HepG2 (cell line): ENCODE data around the gene TBC1D16. TPM values are rescaled to one million over a fixed set of nuclear protein-coding genes. Genes with fewer than 3 reads are reported as not detected.

Source experiments
- ARNT2 ChIP-seq: sonication (generic); formaldehyde crosslinking; IDR thresholded peaks from 2 replicates; pipeline ENCODE4 v1.8.0; 2022; ENCODE audit warnings: mild to moderate bottlenecking, low read depth, missing genetic modification reagents, moderate library complexity
- FIP1L1 ChIP-seq: fragments of 200-400 bp; formaldehyde crosslinking; IDR thresholded peaks from 2 replicates; pipeline ENCODE4 v1.6.1; 2018; ENCODE audit warnings: low read depth, mild to moderate bottlenecking, low read length, moderate library complexity, borderline replicate concordance; ENCODE audit not compliant: insufficient read depth
- HNRNPUL1 ChIP-seq: fragments of 200-400 bp; formaldehyde crosslinking; IDR thresholded peaks from 2 replicates; pipeline ENCODE4 v1.6.1; 2017; ENCODE audit warnings: low read depth, mild to moderate bottlenecking, low read length, moderate library complexity
- NFRKB ChIP-seq: fragments of 450-650 bp; IDR thresholded peaks from 2 replicates; pipeline ENCODE4 v1.6.1; 2017
- NONO ChIP-seq, 2 experiments: fragments of 450-650 bp in 1 of 2; sonication (generic) in 1 of 2; formaldehyde crosslinking in 1 of 2; IDR thresholded peaks in 1 of 2; conservative IDR thresholded peaks in 1 of 2; 2 replicates each; pipeline versions ENCODE4 v1.6.1 to v1.8.0; 2017 to 2022; ENCODE audit warnings: mild to moderate bottlenecking in 1 of 2, missing genetic modification reagents in 1 of 2, moderate library complexity in 1 of 2
- NR1H2 ChIP-seq: sonication (generic); formaldehyde crosslinking; IDR thresholded peaks from 2 replicates; pipeline ENCODE4 v1.8.1; 2022; ENCODE audit warnings: low read depth, missing genetic modification reagents, borderline replicate concordance
- PHF8 ChIP-seq: sonication (generic); formaldehyde crosslinking; IDR thresholded peaks from 2 replicates; pipeline ENCODE4 v1.5.0; 2020; ENCODE audit warnings: missing genetic modification reagents
- RXRA ChIP-seq: sonication (generic); formaldehyde crosslinking; IDR thresholded peaks from 2 replicates; pipeline ENCODE4 v1.5.1; 2020; ENCODE audit warnings: missing genetic modification reagents
- SMYD3 ChIP-seq: sonication (generic); formaldehyde crosslinking; IDR thresholded peaks from 2 replicates; pipeline ENCODE4 v1.8.1; 2023; ENCODE audit warnings: mild to moderate bottlenecking, missing genetic modification reagents
- ZNF577 ChIP-seq: sonication (generic); formaldehyde crosslinking; IDR thresholded peaks from 2 replicates; pipeline ENCODE4 v1.4.0; 2020; ENCODE audit warnings: mild to moderate bottlenecking, low read depth, missing genetic modification reagents, borderline replicate concordance
- ZNF616 ChIP-seq: sonication (generic); formaldehyde crosslinking; IDR thresholded peaks from 2 replicates; pipeline ENCODE4 v1.5.0; 2020; ENCODE audit warnings: low read depth, mild to moderate bottlenecking, missing genetic modification reagents
- ZNF780A ChIP-seq: sonication (generic); formaldehyde crosslinking; IDR thresholded peaks from 2 replicates; pipeline ENCODE4 v1.8.0; 2022; ENCODE audit warnings: mild to moderate bottlenecking, missing genetic modification reagents, moderate library complexity
- polyA plus RNA-seq, 8 experiments: library from polyadenylated mRNA; depleted of rRNA in 3 of 8; stranded (reverse) in 7 of 8; unstranded in 1 of 8; fragments of >200 nt; fragmentation: Illumina TruSeq in 4 of 8; extraction: Trizol in 4 of 8; gene quantifications; 2 replicates each; pipeline versions ENCODE4 v1.2.1 to v1.2.3, GENCODE V29; 2011 to 2016; ENCODE audit warnings: low read depth in 4 of 8, missing spikeins in 1 of 8, mixed read lengths in 1 of 8; ENCODE audit not compliant: insufficient read depth in 1 of 8
- total RNA-seq, 5 experiments: library from RNA; depleted of rRNA; stranded (reverse); fragments of >200 nt; fragmentation: Illumina TruSeq; extraction: Trizol; gene quantifications; 2 replicates each; pipeline ENCODE4 v1.2.3, GENCODE V29; 2016; ENCODE audit warnings: low read depth in 1 of 5
- TF ChIP-seq, protein P1 (sequence below): sonication (generic); formaldehyde crosslinking; IDR thresholded peaks from 2 replicates; pipeline ENCODE4 v1.4.0; 2020; ENCODE audit warnings: mild to moderate bottlenecking, missing genetic modification reagents
- TF ChIP-seq, protein P2 (sequence below): sonication (generic); formaldehyde crosslinking; conservative IDR thresholded peaks from 2 replicates; pipeline ENCODE4 v1.4.0; 2020; ENCODE audit warnings: missing genetic modification reagents
- TF ChIP-seq, protein P3 (sequence below): sonication (generic); formaldehyde crosslinking; IDR thresholded peaks from 2 replicates; pipeline ENCODE4 v1.8.0; 2022; ENCODE audit warnings: missing genetic modification reagents, mild to moderate bottlenecking, moderate library complexity, borderline replicate concordance

TBC1D16 gene
- total and polyA plus RNA-seq, 2 of the 13 experiments (the other 11 are each of a cell fraction or from before 2014, with no cell fraction given), result 14.9 to 24.9 TPM

DNA sequence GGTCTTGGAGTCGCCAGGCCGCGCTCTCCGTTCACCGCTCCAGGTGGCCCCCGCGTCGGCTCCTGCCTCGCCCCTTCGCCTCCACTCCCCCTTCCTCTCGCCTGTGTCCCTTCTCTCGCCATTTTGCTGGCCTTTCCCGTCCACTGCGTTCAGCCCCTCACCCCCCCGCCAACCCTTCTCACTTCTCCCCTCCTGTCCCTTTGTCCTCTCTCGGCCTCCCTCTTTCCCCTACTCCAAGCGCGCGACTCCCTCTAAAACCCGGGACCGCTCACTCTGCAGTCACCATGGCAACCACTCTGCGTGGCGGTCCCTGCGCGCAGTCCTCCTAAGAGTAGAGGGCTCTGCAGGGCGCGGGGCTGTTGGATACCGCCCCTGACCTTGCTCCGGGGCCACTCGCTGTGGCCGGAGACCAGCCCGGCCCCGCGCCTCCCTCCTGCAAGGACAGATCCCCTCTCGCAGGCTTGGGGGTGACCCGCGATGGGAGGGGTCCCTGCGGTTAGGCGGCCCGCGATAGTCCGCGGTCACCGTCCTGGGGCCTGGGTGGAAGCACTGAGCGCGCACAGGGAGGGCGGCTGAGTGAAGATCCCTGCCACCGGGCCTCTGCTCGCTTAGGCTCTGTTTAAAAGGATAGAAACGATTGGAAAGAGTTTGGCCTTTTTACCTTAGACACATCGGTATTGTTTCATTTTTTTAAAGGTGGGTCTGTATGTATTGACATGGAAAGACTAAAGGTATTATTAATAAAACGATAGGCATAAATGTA is 1.2 kb upstream of the TBC1D16 start (continued):
- TF ChIP-seq, protein P1, sequence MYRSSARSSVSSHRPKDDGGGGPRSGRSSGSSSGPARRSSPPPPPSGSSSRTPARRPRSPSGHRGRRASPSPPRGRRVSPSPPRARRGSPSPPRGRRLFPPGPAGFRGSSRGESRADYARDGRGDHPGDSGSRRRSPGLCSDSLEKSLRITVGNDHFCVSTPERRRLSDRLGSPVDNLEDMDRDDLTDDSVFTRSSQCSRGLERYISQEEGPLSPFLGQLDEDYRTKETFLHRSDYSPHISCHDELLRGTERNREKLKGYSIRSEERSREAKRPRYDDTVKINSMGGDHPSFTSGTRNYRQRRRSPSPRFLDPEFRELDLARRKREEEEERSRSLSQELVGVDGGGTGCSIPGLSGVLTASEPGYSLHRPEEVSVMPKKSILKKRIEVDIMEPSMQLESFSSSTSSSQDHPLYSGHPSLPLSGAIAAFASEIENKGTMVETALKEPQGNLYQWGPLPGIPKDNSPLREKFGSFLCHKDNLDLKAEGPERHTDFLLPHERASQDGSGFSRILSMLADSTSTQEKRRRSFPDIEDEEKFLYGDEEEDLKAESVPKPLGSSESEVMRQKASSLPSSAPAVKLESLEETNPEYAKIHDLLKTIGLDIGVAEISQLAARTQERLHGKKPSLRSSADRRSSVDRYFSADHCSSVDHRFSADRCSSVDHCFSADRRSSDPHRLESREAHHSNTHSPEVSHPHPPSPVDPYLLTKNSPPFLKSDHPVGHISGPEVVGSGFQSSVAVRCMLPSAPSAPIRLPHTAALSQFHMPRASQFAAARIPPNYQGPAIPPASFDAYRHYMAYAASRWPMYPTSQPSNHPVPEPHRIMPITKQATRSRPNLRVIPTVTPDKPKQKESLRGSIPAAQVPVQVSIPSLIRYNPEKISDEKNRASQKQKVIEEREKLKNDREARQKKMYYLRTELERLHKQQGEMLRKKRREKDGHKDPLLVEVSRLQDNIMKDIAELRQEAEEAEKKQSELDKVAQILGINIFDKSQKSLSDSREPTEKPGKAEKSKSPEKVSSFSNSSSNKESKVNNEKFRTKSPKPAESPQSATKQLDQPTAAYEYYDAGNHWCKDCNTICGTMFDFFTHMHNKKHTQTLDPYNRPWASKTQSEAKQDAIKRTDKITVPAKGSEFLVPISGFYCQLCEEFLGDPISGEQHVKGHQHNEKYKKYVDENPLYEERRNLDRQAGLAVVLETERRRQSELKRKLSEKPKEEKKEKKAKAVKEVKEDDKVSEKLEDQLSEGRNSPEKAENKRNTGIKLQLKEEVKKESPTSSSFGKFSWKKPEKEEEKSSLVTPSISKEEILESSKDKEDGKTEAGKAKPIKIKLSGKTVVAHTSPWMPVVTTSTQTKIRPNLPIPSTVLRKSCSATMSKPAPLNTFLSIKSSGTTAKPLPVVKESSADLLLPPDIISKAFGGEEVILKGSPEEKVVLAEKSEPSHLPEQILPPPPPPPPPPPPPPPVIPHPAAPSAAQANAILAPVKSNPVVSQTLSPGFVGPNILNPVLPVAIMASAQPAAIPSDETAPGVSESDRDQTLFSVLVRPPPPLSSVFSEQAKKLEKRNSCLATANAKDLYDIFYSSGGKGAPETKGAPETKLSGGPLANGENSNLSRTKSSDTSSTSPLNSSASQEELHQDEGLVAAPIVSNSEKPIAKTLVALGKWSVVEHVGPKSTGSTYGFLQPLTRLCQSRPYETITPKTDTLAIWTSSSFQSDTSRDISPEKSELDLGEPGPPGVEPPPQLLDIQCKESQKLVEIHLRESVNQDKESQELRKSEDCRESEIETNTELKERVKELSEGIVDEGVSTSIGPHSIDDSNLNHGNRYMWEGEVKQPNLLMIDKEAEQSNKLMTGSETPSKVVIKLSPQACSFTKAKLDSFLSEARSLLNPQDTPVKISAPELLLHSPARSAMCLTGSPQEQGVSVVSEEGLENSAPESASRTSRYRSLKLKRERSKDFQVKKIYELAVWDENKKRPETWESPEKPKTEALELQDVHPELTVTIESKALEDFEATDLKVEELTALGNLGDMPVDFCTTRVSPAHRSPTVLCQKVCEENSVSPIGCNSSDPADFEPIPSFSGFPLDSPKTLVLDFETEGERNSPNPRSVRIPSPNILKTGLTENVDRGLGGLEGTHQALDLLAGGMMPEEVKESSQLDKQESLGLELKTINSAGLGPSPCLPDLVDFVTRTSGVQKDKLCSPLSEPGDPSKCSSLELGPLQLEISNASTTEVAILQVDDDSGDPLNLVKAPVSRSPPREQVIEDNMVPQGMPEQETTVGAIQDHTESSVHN (CRISPR knock-in tag), result no peak
- TF ChIP-seq RXRA (peak; percentile 41), ZNF780A (CRISPR knock-in tag) (no peak), FIP1L1 (no peak), ARNT2 (CRISPR knock-in tag) (0 out of 2 replicates have a peak, but pooled peaks have one; percentile 66), ZNF577 (no peak), PHF8 (CRISPR knock-in tag) (peak; percentile 49; the same call in 1 of the 2 replicates), NFRKB (no peak), ZNF616 (0 out of 2 replicates have a peak, but pooled peaks have one; percentile 2), SMYD3 (no peak), NONO (IDR thresholded peaks at IDR 0.05) (no peak), NONO (CRISPR knock-in tag; conservative IDR thresholded peaks at IDR 0.05) (0 out of 2 replicates have a peak, but pooled peaks have one; percentile 32), NR1H2 (CRISPR knock-in tag) (0 out of 2 replicates have a peak, but pooled peaks have one; percentile 3), HNRNPUL1 (no peak)
- TF ChIP-seq, protein P2, sequence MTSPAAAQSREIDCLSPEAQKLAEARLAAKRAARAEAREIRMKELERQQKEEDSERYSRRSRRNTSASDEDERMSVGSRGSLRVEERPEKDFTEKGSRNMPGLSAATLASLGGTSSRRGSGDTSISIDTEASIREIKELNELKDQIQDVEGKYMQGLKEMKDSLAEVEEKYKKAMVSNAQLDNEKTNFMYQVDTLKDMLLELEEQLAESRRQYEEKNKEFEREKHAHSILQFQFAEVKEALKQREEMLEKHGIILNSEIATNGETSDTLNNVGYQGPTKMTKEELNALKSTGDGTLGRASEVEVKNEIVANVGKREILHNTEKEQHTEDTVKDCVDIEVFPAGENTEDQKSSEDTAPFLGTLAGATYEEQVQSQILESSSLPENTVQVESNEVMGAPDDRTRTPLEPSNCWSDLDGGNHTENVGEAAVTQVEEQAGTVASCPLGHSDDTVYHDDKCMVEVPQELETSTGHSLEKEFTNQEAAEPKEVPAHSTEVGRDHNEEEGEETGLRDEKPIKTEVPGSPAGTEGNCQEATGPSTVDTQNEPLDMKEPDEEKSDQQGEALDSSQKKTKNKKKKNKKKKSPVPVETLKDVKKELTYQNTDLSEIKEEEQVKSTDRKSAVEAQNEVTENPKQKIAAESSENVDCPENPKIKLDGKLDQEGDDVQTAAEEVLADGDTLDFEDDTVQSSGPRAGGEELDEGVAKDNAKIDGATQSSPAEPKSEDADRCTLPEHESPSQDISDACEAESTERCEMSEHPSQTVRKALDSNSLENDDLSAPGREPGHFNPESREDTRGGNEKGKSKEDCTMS (CRISPR knock-in tag), result no peak
- TF ChIP-seq, protein P3, sequence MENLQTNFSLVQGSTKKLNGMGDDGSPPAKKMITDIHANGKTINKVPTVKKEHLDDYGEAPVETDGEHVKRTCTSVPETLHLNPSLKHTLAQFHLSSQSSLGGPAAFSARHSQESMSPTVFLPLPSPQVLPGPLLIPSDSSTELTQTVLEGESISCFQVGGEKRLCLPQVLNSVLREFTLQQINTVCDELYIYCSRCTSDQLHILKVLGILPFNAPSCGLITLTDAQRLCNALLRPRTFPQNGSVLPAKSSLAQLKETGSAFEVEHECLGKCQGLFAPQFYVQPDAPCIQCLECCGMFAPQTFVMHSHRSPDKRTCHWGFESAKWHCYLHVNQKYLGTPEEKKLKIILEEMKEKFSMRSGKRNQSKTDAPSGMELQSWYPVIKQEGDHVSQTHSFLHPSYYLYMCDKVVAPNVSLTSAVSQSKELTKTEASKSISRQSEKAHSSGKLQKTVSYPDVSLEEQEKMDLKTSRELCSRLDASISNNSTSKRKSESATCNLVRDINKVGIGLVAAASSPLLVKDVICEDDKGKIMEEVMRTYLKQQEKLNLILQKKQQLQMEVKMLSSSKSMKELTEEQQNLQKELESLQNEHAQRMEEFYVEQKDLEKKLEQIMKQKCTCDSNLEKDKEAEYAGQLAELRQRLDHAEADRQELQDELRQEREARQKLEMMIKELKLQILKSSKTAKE (CRISPR knock-in tag), result 0 out of 2 replicates have a peak, but pooled peaks have one; percentile 19
